Breast epithelium (tissue), 4 donors: ENCODE data around the gene MCUB. TPM values are rescaled to one million over a fixed set of nuclear protein-coding genes. Genes with fewer than 3 reads are reported as not detected.
A peak's percentile ranks its signal among the peaks of the same experiment; 100 is the strongest.

Source experiments
- DNase-seq, 2 donors: peaks; one replicate each; pipeline ENCODE4 v3.0.0-alpha.2; 2019; ENCODE audit warnings: low spot score in 2 of 2
- H3K27ac ChIP-seq, 2 donors: fragments of 200-600 bp; sonication (generic) in 1 of 2; one replicate each; pipeline ENCODE4 v1.5.1; 2016 to 2019; ENCODE audit warnings: mild to moderate bottlenecking in 1 of 2
- H3K27me3 ChIP-seq, 2 donors: fragments of 200-600 bp; sonication (generic) in 1 of 2; one replicate each; pipeline versions ENCODE4 v1.5.1 to v1.6.0; 2017 to 2019; ENCODE audit warnings: control low read depth in 1 of 2, mild to moderate bottlenecking in 1 of 2
- H3K36me3 ChIP-seq: fragments of 200-600 bp; one replicate; pipeline ENCODE4 v1.5.1; 2019
- H3K4me1 ChIP-seq, 2 donors: fragments of 200-600 bp; sonication (generic); one replicate each; pipeline ENCODE4 v1.5.1; 2016 to 2019; ENCODE audit warnings: control low read depth in 1 of 2
- H3K4me3 ChIP-seq, 3 donors: fragments of 200-600 bp; sonication (generic); 1 replicate in 2 of 3; 2 replicates in 1 of 3; pipeline ENCODE4 v1.5.1; 2016 to 2019; ENCODE audit warnings: mild to moderate bottlenecking in 3 of 3, moderate library complexity in 2 of 3
- H3K9me3 ChIP-seq, 2 donors: fragments of 200-600 bp; sonication (generic) in 1 of 2; one replicate each; pipeline ENCODE4 v1.5.1; 2016 to 2019; ENCODE audit warnings: control low read depth in 1 of 2
- POLR2A ChIP-seq: fragments of 450-650 bp; IDR thresholded peaks from one replicate; pipeline ENCODE4 v1.6.1; 2016; ENCODE audit warnings: antibody characterized with exemption, mild to moderate bottlenecking, moderate library complexity
- POLR2AphosphoS5 ChIP-seq, 3 donors: sonication (generic); formaldehyde crosslinking; IDR thresholded peaks; one replicate each; pipeline ENCODE4 v1.6.1; 2017; ENCODE audit warnings: antibody characterized with exemption in 3 of 3
- intact Hi-C: fragments of 100-400 bp; cut with DNase I; formaldehyde crosslinking; loops from one replicate; pipeline ENCODE4 v1.15.1; 2023; ENCODE audit warnings: low total_unique reads
- total RNA-seq, 3 donors: library from RNA; depleted of rRNA; stranded (reverse); fragments of >200 nt; gene quantifications; one replicate each; pipeline ENCODE4 v1.1.0, GENCODE V29; 2016
- TF ChIP-seq, protein P1 (sequence below), 3 donors: fragments of 450-650 bp; IDR thresholded peaks; one replicate each; pipeline ENCODE4 v1.5.1; 2016 to 2017; ENCODE audit warnings: antibody characterized with exemption in 3 of 3, mild to moderate bottlenecking in 3 of 3, moderate library complexity in 3 of 3

The MCUB gene
- total RNA-seq, 3 donors from 2014 or later, result 16.4 to 29.4 (median 26.5) TPM

DNA sequence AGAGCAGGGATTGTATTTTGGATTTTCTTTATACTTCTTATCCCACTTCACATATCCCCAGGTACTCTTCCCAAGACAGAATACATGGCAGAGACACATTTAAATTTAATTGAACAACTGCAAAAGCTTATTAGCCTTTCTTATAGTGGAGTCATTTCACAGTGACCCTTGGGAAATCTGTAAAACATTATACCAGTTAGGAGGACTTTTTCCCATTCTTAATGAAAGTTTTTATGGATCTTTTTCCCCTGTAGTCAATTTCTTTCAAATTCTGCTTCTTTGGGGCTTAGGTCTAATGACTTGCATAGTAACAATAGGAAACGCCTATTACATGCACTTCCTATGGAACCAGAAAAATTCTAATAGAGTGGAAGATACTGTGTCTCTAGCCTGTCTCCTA lies 14.6 kb upstream of the MCUB start:
- Histone ChIP-seq H3K4me3 (no peak overlapping the region), H3K36me3 (no peaks in the 10 kb centered on the region), H3K9me3 (no peaks in the 10 kb centered on the region), H3K27me3 (no peaks in the 10 kb centered on the region), H3K27ac (no peak overlapping the region), H3K4me1 (no peaks in the 10 kb centered on the region)
- TF ChIP-seq, protein P1, sequence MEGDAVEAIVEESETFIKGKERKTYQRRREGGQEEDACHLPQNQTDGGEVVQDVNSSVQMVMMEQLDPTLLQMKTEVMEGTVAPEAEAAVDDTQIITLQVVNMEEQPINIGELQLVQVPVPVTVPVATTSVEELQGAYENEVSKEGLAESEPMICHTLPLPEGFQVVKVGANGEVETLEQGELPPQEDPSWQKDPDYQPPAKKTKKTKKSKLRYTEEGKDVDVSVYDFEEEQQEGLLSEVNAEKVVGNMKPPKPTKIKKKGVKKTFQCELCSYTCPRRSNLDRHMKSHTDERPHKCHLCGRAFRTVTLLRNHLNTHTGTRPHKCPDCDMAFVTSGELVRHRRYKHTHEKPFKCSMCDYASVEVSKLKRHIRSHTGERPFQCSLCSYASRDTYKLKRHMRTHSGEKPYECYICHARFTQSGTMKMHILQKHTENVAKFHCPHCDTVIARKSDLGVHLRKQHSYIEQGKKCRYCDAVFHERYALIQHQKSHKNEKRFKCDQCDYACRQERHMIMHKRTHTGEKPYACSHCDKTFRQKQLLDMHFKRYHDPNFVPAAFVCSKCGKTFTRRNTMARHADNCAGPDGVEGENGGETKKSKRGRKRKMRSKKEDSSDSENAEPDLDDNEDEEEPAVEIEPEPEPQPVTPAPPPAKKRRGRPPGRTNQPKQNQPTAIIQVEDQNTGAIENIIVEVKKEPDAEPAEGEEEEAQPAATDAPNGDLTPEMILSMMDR (IDR thresholded peaks at IDR 0.05), result no peak
- TF ChIP-seq POLR2AphosphoS5 (IDR thresholded peaks at IDR 0.05) (no peak), POLR2A (no peak)
- intact Hi-C loops, result no loop called here
- DNase-seq, result no peak

DNA sequence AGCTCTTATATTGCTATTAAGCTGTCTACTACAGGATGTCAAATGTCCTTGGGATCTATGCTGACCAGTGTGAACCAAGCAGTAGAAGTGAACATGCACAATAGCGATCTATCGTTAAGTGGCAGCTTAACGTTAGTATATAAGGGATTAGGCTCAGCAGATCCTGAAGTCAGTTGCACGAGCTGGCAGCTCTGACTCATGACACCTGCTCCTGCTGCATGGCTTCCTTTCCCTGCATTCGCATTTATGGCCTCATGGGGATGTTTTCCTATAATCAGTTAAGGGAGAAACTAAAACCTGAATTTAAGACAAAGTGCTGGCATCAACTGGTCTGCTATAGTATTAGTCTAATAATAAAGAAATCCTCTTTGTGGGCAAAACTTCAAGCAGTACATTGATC lies 12.7 kb upstream of the MCUB start:
- no peaks in the 10 kb centered on the region for H3K4me1 ChIP-seq

DNA sequence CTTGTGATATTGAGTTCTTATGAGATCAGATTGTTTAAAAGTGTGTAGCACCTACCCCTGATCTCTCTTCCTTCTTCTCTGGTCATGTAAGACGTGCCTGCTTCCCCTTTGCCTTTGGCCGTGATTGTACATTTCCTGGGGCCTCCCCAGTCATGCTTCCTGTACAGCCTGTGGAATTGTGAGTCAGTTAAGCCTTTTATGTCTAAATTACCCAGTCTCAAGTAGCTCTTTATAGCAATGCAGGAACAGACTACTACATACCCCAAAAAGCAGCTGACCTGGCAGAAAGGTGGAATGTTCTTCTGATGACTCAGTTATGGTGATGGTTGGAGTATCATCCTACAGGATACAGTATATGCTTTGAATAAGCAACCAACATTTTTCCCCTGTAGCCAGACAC lies 11.4 kb upstream of the MCUB start:
- intact Hi-C loops, result no loop called here
- no peaks in the 10 kb centered on the region for H3K27me3 ChIP-seq
- no peak for DNase-seq
- TF ChIP-seq, protein P1 (IDR thresholded peaks at IDR 0.05), result no peak
- no peak for TF ChIP-seq POLR2A
- no peak for TF ChIP-seq POLR2AphosphoS5 (IDR thresholded peaks at IDR 0.05)
- H3K4me1 ChIP-seq, result no peaks in the 10 kb centered on the region
- peak overlapping the region in 1 of 2 donors; percentile 57 for H3K27ac ChIP-seq
- H3K4me3 ChIP-seq, result no peak overlapping the region
- H3K9me3 ChIP-seq, result no peaks in the 10 kb centered on the region
- H3K36me3 ChIP-seq, result no peaks in the 10 kb centered on the region

More for the DNA sequence above, 12.7 kb upstream of the MCUB start:
- TF ChIP-seq POLR2AphosphoS5 (IDR thresholded peaks at IDR 0.05) (no peak), POLR2A (no peak)
- TF ChIP-seq, protein P1 (IDR thresholded peaks at IDR 0.05), result no peak
- no peaks in the 10 kb centered on the region for H3K9me3 ChIP-seq
- H3K27me3 ChIP-seq, result no peaks in the 10 kb centered on the region
- intact Hi-C loops, result no loop called here
- H3K4me3 ChIP-seq, result no peak overlapping the region
- no peak for DNase-seq
- H3K36me3 ChIP-seq, result no peaks in the 10 kb centered on the region
- H3K27ac ChIP-seq, result no peak overlapping the region

DNA sequence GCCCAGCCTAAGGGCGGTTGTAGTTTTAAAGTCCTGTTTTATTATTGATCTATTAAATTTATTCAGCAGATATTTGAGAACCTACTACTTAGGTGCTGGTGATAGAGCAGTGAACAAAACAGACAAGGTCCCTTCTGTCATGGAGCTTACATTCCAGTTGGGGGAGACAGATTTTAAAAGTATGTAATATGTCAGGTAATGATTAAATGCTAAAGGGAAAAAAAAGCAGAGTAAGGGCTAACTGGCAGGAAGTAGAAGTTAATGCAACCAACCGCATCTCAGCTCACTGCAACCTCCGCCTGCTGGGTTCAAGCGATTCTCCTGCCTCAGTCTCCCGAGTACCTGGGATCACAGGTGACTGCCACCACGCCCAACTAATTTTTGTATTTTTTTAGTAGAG lies 7.8 kb upstream of the MCUB start:
- Histone ChIP-seq H3K27me3 (no peaks in the 10 kb centered on the region), H3K9me3 (no peaks in the 10 kb centered on the region), H3K4me3 (no peak overlapping the region), H3K4me1 (no peaks in the 10 kb centered on the region), H3K36me3 (no peaks in the 10 kb centered on the region), H3K27ac (no peak overlapping the region)
- TF ChIP-seq, protein P1 (IDR thresholded peaks at IDR 0.05), result no peak
- TF ChIP-seq POLR2AphosphoS5 (IDR thresholded peaks at IDR 0.05), result no peak
- no peak for TF ChIP-seq POLR2A
- DNase-seq, result no peak
- intact Hi-C loops, result no loop called here

DNA sequence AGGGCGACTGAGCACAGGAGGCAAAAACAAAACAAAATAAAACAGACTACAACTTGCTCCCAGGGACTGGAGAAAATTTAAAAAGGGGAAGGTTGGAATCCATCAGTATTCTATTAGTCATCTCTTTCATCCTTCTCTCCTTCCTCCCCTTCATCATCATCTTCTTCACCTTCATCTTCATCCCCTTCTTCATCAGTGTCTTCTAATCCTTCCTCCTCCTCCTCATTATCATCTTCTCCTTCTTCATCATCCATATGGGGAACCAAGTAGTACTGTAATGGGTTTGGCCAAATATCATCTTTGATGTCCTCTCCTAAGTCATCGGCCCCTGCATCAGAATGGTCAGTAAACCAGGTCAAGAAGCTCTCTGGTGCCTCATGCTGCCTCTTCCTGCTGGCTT lies 6.9 kb upstream of the MCUB start:
- DNase-seq, result no peak
- no peaks in the 10 kb centered on the region for H3K4me1 ChIP-seq
- intact Hi-C loops, result no loop called here
- H3K27me3 ChIP-seq, result no peaks in the 10 kb centered on the region
- TF ChIP-seq, protein P1 (IDR thresholded peaks at IDR 0.05), result no peak
- TF ChIP-seq POLR2A (no peak), POLR2AphosphoS5 (IDR thresholded peaks at IDR 0.05) (no peak)
- no peak overlapping the region for H3K27ac ChIP-seq
- H3K36me3 ChIP-seq, result no peaks in the 10 kb centered on the region
- no peaks in the 10 kb centered on the region for H3K9me3 ChIP-seq
- H3K4me3 ChIP-seq, result no peak overlapping the region
